Right cardiac atrium (tissue), 5 donors: Measurements from ENCODE around the gene EPN2. TPM values are rescaled to one million over a fixed set of nuclear protein-coding genes. Genes with fewer than 3 reads are reported as not detected.
"Not testable (repeated sequence)": the region's sequence is repeated elsewhere in the genome, so short reads cannot be mapped to it uniquely, and the experiment has no call there.

ENCODE experiments used
- ATAC-seq, 2 donors: fragments of 200-7000 bp; cut with Tn5 transposase; one replicate each; pipeline versions ENCODE4 v1.8.0 to v1.9.1; 2020; ENCODE audit warnings: moderate library complexity in 2 of 2, mild to moderate bottlenecking in 1 of 2
- DNase-seq, 3 donors: peaks; one replicate each; pipeline ENCODE4 v3.0.0-alpha.2; 2020
- H3K27ac ChIP-seq: one replicate; pipeline ENCODE4 v1.5.1; 2013; ENCODE audit warnings: mild to moderate bottlenecking, low read length, control low read depth, moderate library complexity
- H3K27me3 ChIP-seq: one replicate; pipeline ENCODE4 v1.6.1; 2013; ENCODE audit not compliant: control insufficient read depth, insufficient read depth
- H3K4me1 ChIP-seq: one replicate; pipeline ENCODE4 v1.6.1; 2013; ENCODE audit warnings: low read length; ENCODE audit not compliant: control insufficient read depth, insufficient read depth
- H3K4me3 ChIP-seq: one replicate; pipeline ENCODE4 v1.5.1; 2013; ENCODE audit warnings: low read length, control low read depth
- H3K9me3 ChIP-seq: one replicate; pipeline ENCODE4 v1.6.1; 2013; ENCODE audit warnings: low read length; ENCODE audit not compliant: control insufficient read depth
- WGBS: extraction: QIAGEN DNeasy Blood & Tissue Kit; methylation state at CpG from one replicate; pipeline ENCODE4 v1.1.7; 2013; 5-methylcytosine and 5-hydroxymethylcytosine counted together
- intact Hi-C, 4 donors: fragments of 100-400 bp; cut with DNase I; formaldehyde crosslinking; loops; one replicate each; pipeline versions ENCODE4 v1.11.0 to v1.14.0; 2022 to 2023
- long read RNA-seq, 4 donors: library from polyadenylated mRNA; unstranded; transcript quantifications; one replicate each; pipeline ENCODE4 v2.0.0, GENCODE V29; 2020 to 2021
- polyA plus RNA-seq: library from polyadenylated mRNA; stranded (reverse); fragments of 200-250 nt; gene quantifications from one replicate; pipeline ENCODE4 v1.2.3, GENCODE V29; 2013
- total RNA-seq, 4 donors: library from RNA; stranded (reverse); fragmentation: NEBNext Ultra II Directional; extraction: Animal tissue kit (Norgen Biotek cat#: 25700); gene quantifications; one replicate each; pipeline ENCODE4 v1.2.1, GENCODE V29; 2021
- donor health status: healthy with polysubstance abuse.
- donor health status: DM: no; HTN: yes; CAD: no.
- donor health status: DM: no; HTN: no; CAD: no.
- donor health status: DM: no; HTN: yes; CAD: no; lungs with severe emphysema.
- donor health status: DM: yes; HTN: yes; CAD: no.

The EPN2 gene
- total RNA-seq: 100 to 1,000 TPM in 3 of 4 donors, 10 to 100 TPM in 1; 83.3 to 138 (median 121) TPM
- 50.2 TPM for polyA plus RNA-seq
- long read RNA-seq, donor 1, full-length matches to known transcripts: 76 of 183 reads
- long read RNA-seq, donor 1, partial matches to known transcripts: 25 of 183 reads
- long read RNA-seq, donor 1, other reads (novel, unspliced or antisense): 82 of 183 reads
- long read RNA-seq, donor 2, full-length matches to known transcripts: 38 of 101 reads
- long read RNA-seq, donor 2, partial matches to known transcripts: 22 of 101 reads
- long read RNA-seq, donor 2, other reads (novel, unspliced or antisense): 41 of 101 reads
- long read RNA-seq, donor 3, full-length matches to known transcripts: 59 of 178 reads
- long read RNA-seq, donor 3, partial matches to known transcripts: 41 of 178 reads
- long read RNA-seq, donor 3, other reads (novel, unspliced or antisense): 78 of 178 reads
- long read RNA-seq, donor 4, full-length matches to known transcripts: 33 of 90 reads
- long read RNA-seq, donor 4, partial matches to known transcripts: 12 of 90 reads
- long read RNA-seq, donor 4, other reads (novel, unspliced or antisense): 45 of 90 reads

DNA sequence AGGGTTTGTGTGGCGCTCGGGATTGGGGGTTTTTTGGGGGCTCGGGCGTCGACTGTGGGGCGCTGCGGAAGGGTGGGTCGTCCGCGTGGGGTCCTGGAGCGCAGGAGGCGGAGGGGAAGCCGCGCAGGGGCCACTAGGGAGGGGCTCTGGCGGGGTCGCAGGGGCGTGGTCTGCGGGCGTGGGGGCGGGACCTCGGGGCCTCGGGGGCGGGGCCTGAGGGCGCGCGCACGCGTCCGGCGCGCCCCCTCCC, at the start of gene EPN2:
EPN2 (plus strand) TSS at position 228 of the 250 bp plus-strand sequence. CDS start 45,754 bp downstream, outside the sequence.
- ATAC-seq: peak; percentile 94
- H3K9me3 ChIP-seq, intact Hi-C loops, H3K27me3 ChIP-seq, H3K4me1 ChIP-seq: not testable (repeated sequence)
- peak within 1 kb of the TSS; percentile 45 for H3K27ac ChIP-seq
- peak; percentile 69 to 94 (median 92) for DNase-seq
- peak within 1 kb of the TSS; percentile 80 for H3K4me3 ChIP-seq
- 1% methylated on average over 18 of the region's 31 CpGs for WGBS

DNA sequence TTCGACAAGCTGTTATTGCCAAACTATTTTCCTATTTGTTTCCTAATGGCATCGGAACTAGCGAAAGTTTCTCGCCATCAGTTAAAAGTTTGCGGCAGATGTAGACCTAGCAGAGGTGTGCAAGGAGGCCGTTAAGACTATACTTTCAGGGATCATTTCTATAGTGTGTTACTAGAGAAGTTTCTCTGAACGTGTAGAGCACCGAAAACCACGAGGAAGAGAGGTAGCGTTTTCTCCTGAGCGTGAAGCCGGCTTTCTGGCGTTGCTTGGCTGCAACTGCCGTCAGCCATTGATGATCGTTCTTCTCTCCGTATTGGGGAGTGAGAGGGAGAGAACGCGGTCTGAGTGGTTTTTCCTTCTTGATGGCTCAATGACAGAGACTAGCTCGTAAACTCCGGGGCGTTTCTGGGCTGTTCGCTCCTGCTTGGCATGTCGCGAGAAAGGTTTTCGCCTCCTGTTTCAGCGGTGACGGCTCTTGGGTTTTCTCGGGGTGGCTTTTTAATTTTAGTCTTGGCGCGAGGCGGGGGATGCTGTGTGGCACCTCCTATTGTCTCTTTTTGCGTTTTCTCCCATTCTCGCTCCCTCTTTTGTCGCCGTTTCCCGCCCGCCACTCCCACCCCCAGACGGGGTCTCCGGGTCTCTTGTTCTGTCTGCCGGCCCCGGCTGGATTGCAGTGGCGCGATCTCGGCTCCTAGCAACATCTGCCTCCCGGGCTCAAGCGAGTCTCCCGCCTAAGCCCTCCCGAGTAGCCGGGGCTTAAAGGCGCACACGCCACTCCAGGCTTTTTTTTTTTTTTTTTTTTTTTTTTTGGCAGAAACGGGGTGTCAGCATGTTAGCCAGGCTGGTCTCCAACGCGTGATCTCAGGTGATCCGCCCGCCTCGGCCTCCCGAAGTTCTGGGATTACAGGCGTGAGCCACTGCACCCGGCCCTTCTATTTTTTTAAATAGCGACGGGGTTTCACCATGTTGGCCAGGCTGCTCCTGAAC, 49.0 kb upstream of the EPN2 start:
- H3K4me1 ChIP-seq, intact Hi-C loops, H3K4me3 ChIP-seq, H3K9me3 ChIP-seq, H3K27me3 ChIP-seq, H3K27ac ChIP-seq, DNase-seq: not testable (repeated sequence)
- WGBS: under 1% methylated on average over 9 of the region's 62 CpGs
- peak; percentile 56 for ATAC-seq

DNA sequence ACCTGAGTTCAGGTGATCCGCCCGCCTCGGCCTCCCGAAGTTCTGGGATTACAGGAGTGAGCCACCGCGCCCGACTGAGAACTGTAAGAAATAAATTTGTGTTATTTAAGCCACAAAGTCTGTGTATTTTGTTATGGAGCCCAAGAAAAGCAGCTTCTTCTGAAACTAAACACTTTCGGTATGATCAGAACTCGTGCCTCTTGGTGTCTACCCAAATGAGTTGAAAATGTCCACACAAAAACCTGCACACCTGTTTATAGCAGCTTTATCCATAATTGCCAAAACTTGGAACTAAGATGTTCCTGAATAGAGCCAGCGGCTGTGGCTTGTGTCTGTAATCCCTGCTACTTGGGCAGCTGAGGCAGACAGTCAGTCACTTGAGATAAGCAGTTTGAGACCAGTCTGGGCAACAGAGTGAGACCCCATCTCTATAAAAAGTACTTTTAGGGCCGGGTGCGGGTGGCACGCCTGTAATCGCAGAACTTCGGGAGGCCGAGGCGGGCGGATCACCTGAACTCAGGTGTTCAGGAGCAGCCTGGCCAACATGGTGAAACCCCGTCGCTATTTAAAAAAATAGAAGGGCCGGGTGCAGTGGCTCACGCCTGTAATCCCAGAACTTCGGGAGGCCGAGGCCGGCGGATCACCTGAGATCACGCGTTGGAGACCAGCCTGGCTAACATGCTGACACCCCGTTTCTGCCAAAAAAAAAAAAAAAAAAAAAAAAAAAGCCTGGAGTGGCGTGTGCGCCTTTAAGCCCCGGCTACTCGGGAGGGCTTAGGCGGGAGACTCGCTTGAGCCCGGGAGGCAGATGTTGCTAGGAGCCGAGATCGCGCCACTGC, 48.1 kb upstream of the EPN2 start:
- H3K4me1 ChIP-seq, intact Hi-C loops: not testable (repeated sequence)
- no CpG with 5 or more reads among the region's 39 CpGs for WGBS

DNA sequence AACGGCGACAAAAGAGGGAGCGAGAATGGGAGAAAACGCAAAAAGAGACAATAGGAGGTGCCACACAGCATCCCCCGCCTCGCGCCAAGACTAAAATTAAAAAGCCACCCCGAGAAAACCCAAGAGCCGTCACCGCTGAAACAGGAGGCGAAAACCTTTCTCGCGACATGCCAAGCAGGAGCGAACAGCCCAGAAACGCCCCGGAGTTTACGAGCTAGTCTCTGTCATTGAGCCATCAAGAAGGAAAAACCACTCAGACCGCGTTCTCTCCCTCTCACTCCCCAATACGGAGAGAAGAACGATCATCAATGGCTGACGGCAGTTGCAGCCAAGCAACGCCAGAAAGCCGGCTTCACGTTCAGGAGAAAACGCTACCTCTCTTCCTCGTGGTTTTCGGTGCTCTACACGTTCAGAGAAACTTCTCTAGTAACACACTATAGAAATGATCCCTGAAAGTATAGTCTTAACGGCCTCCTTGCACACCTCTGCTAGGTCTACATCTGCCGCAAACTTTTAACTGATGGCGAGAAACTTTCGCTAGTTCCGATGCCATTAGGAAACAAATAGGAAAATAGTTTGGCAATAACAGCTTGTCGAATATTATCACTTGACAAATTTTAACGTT, 47.3 kb upstream of the EPN2 start:
- intact Hi-C loops, H3K4me1 ChIP-seq, H3K4me3 ChIP-seq, H3K27me3 ChIP-seq, DNase-seq, H3K9me3 ChIP-seq, H3K27ac ChIP-seq: not testable (repeated sequence)
- WGBS: no CpG with 5 or more reads among the region's 36 CpGs
- ATAC-seq: peak in 1 of 2 donors; percentile 38

More for the DNA sequence above, 48.1 kb upstream of the EPN2 start:
- peak; percentile 94 to 95 for ATAC-seq
- H3K4me3 ChIP-seq, H3K9me3 ChIP-seq, H3K27me3 ChIP-seq, DNase-seq, H3K27ac ChIP-seq: not testable (repeated sequence)

DNA sequence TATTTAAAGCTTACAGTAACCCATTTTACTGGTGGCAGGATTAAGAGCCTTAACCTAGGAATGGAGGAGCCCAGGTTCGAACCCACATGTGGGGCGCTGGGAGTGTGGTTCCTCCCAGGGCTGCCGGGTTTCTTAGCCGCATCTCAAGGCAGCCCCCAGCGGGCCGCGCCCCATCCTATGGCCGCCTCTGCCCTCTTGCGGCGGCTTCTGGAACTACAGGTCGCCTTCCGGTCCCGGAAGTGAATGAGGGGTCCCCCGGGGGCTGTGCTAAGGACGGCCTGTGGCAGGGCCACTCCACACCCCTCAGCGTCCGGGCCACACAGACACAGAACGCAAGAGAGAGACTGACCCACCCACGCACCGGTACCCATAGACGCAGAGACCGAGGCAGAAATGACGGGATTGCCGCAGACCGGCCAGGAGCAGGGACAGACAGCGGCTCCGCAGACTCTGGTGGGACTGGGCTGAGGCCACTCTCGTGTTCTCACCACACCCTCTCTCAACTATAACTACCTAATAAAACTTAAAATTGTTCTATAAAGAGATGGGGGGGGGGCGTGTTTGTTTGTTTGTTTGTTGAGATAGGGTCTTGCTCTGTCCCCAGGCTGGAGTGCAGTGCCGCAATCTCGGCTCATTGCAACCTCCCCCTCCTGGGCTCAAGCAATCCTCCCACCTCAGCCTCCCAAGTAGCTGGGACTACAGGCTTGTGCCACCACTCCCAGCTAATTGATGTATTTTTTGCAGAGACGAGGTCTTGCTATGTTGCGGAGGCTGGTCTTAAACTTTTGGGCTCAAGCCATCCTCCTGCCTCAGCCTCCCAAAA, 40.6 kb upstream of the EPN2 start:
- H3K4me3 ChIP-seq, intact Hi-C loops, H3K27ac ChIP-seq, H3K9me3 ChIP-seq, H3K4me1 ChIP-seq, H3K27me3 ChIP-seq: not testable (repeated sequence)
- DNase-seq (peak in 2 of 3 donors; percentile 17 to 63), ATAC-seq (peak; percentile 96 to 97)
- WGBS: no CpG with 5 or more reads among the region's 33 CpGs

DNA sequence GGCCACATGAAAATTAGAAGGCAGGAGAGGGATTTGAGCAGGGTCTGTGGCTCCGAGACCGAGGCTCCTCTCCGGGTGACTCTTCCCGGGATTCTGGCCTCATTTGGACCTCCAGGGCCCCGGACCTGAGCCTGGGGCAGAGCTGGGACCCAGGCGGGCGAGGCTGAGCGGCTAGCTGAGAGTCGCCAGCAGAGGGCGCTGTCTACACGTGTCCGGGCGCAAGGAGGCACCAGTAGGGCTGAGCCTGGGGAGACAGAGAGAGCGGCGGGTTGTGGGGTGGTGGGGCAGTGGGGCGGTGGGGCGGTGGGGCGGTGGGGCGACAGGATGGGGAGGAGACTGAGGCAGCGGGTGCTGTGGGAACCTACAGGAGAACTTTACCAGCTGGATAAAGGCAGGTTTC, 34.7 kb upstream of the EPN2 start:
- intact Hi-C loops: not testable (repeated sequence)
- WGBS: no CpG with 5 or more reads among the region's 20 CpGs

DNA sequence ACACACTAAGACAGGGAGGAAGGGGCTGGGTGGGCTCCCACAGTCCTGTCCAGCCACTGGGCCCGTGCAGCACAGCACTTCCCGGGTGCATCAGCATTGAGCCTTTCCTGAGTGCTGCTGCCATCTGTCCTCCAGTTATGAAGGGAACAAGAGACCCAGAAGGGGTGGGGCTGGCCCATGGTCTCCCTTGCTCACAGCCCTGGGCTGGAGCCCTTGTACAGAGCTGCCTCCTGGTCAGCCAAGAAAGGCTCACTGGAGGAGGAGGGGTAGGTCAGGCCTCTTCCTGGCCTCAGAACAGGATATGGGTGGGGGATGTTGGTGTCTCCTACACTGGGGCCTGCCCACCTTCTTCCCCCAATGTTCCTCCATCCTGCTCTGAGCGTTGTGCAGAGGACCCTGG, 33.7 kb upstream of the EPN2 start:
- H3K4me1 ChIP-seq, H3K4me3 ChIP-seq, H3K27ac ChIP-seq, DNase-seq, intact Hi-C loops, H3K9me3 ChIP-seq, H3K27me3 ChIP-seq: not testable (repeated sequence)
- peak; percentile 61 to 66 for ATAC-seq
- no CpG with 5 or more reads among the region's 3 CpGs for WGBS

More for the DNA sequence above, 34.7 kb upstream of the EPN2 start:
- not testable (repeated sequence) for H3K4me3 ChIP-seq, H3K4me1 ChIP-seq, H3K27me3 ChIP-seq, H3K9me3 ChIP-seq, DNase-seq, H3K27ac ChIP-seq
- ATAC-seq: peak; percentile 94 to 95

DNA sequence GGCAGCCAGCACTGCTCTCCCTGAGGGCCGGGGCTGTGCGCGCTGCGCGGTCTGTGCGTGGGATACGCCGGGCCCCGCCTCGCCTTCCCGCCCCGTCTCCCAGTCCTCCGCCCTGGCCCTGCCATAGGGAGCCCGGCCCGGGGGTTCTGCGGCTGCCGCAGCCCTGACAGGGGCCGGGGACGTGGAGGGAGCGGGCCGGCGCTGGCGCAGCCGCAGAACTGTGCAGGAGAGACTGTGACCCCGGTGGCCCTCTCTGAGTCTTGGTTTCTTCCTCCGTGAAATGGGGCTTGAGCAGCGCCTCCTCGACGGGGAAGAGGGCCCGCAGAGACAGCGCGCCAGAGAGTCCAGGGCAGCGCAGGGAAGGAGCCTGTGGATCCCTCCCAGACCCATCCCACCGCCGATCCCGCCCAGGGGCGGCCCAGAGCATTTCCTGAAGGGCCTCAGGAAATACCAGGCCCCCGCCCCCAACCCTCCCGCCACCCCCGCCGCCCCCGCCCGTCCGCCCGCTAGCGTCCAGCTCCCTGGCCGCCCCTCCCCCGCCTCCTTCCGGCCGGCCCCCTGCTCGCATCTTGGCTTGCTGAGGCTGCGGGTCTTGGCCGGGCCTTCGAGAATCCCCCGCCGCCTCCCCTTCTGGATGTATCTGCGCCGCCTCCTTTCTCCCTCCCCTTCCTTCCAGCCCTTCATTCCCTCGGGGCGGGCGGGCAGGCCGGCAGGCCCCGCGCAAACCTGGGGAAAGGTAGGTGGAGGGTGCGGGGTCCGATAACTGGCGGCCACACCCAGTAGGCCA, 21.9 kb upstream of the EPN2 start:
- H3K27me3 ChIP-seq, intact Hi-C loops, DNase-seq: not testable (repeated sequence)

More for the DNA sequence above, 21.9 kb upstream of the EPN2 start:
- peak; percentile 93 to 94 for ATAC-seq
- WGBS: no CpG with 5 or more reads among the region's 67 CpGs
- not testable (repeated sequence) for H3K27ac ChIP-seq, H3K9me3 ChIP-seq, H3K4me3 ChIP-seq, H3K4me1 ChIP-seq
